Measurements from ENCODE around the gene ANKS6. TPM values are rescaled to one million over a fixed set of nuclear protein-coding genes. Genes with fewer than 3 reads are reported as not detected.

ANKS6 gene
- total and polyA plus RNA-seq, 7 donors = 2.5 to 6.2 (median 4.7) TPM

DNA sequence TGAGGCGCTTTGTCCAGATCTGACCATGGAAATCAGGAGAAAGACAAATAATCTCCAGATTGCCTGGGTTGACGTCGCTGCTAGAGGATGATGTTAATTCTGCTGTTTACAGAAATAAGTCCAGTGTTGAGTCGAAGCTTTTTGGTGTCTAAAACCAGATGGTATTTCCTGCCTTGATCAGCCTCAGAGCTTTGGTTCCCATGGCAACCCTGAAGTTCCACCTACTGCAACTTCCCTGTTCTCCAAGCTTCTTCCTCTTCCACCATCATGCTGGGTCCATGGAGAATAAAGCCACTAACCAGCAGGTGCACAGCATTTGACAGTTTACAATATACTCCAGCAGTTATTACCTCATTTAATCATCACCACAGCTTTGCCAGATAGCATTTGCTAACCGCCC, 69.6 kb downstream of the ANKS6 start:
- DNase-seq (no peak), ATAC-seq (no peak)
- H3K36me3 ChIP-seq (ENCODE audit: insufficient read depth in 1 of 2, low read depth in 1 of 2) = no peaks in the 10 kb centered on the region
- intact Hi-C loops (cut with DNase I) = no loop called here
- TF ChIP-seq, protein P1, sequence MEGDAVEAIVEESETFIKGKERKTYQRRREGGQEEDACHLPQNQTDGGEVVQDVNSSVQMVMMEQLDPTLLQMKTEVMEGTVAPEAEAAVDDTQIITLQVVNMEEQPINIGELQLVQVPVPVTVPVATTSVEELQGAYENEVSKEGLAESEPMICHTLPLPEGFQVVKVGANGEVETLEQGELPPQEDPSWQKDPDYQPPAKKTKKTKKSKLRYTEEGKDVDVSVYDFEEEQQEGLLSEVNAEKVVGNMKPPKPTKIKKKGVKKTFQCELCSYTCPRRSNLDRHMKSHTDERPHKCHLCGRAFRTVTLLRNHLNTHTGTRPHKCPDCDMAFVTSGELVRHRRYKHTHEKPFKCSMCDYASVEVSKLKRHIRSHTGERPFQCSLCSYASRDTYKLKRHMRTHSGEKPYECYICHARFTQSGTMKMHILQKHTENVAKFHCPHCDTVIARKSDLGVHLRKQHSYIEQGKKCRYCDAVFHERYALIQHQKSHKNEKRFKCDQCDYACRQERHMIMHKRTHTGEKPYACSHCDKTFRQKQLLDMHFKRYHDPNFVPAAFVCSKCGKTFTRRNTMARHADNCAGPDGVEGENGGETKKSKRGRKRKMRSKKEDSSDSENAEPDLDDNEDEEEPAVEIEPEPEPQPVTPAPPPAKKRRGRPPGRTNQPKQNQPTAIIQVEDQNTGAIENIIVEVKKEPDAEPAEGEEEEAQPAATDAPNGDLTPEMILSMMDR (IDR thresholded peaks at IDR 0.05) = no peak
- no peak overlapping the region for H3K27ac ChIP-seq
- no peak overlapping the region for H3K4me3 ChIP-seq
- H3K9me3 ChIP-seq = no peaks in the 10 kb centered on the region
- 47 to 49% (median 49%) methylated on average over 5 of the region's 5 CpGs for WGBS, 3 donors
- H3K4me1 ChIP-seq = no peaks in the 10 kb centered on the region
- H3K27me3 ChIP-seq (ENCODE audit: insufficient read depth in 3 of 3, low read length in 2 of 3) = peaks cover 0 to 6% (median 0%) of the 10 kb centered on the region in 3 donors

GRCh38 chr9:98724810-98725530, 71.4 kb downstream of the ANKS6 start:
- Histone ChIP-seq H3K27me3 (ENCODE audit: insufficient read depth in 3 of 3, low read length in 2 of 3) (peaks cover 0 to 6% (median 0%) of the 10 kb centered on the region in 3 donors), H3K4me1 (no peaks in the 10 kb centered on the region), H3K36me3 (ENCODE audit: insufficient read depth in 1 of 2, low read depth in 1 of 2) (no peaks in the 10 kb centered on the region), H3K4me3 (no peak overlapping the region), H3K9me3 (no peaks in the 10 kb centered on the region), H3K27ac (no peak overlapping the region)
- DNase-seq (no peak), ATAC-seq (no peak)
- WGBS, 3 donors = 53 to 60% (median 57%) methylated on average over 5 of the region's 5 CpGs
- intact Hi-C loops (cut with DNase I) = no loop called here
- TF ChIP-seq, protein P1 (IDR thresholded peaks at IDR 0.05) = no peak

DNA sequence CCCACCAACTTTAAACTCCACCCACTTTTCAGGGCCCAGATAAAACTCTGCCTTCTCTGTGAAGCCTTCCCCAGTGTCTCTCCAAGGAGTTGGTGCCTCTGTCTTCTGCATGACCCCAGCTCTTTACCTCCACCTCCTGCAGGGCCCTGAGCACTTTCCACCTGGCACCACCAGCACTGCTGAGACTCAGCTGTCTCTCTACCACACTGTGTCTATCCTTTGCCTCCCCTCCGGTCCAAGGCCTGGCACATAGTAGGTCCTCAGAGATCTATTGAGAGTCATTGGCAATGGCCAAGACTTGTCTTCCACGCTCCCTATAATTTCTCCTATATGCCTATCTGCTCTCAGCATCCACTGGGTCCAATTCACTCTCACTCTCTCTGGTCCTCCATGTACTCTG, 74.7 kb downstream of the ANKS6 start:
- H3K4me1 ChIP-seq = no peaks in the 10 kb centered on the region

DNA sequence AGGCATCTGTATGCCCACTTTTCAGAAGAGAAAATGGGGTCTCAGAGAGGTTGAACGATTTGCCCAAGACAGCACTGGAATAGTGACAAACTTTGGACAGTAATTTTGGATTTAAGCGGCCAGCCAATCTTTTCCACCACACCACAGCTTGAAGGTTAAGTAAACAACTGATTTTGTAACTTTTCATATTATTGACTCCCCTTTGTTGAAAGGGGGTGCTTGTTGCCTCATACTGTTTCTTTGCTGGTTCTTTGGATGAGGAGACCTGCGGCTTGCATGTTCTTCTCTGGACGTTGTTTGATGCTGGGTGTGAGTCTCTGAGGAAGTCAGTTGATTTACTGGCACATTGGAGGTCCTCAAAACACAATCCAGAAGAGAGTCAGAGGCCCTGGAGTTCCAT, 76.0 kb downstream of the ANKS6 start:
- H3K9me3 ChIP-seq = no peaks in the 10 kb centered on the region
- no peak for DNase-seq
- no peaks in the 10 kb centered on the region for H3K4me1 ChIP-seq
- 77 to 80% (median 77%) methylated on average over 4 of the region's 4 CpGs for WGBS, 3 donors
- H3K36me3 ChIP-seq (ENCODE audit: insufficient read depth in 1 of 2, low read depth in 1 of 2) = no peaks in the 10 kb centered on the region
- intact Hi-C loops (cut with DNase I) = no loop called here
- peaks cover 0 to 6% (median 0%) of the 10 kb centered on the region in 3 donors for H3K27me3 ChIP-seq (ENCODE audit: insufficient read depth in 3 of 3, low read length in 2 of 3)
- H3K27ac ChIP-seq = no peak overlapping the region
- TF ChIP-seq, protein P1 (IDR thresholded peaks at IDR 0.05) = no peak
- H3K4me3 ChIP-seq = no peak overlapping the region
- ATAC-seq = no peak

More for the DNA sequence above, 74.7 kb downstream of the ANKS6 start:
- no peak overlapping the region for H3K27ac ChIP-seq
- ATAC-seq (no peak), DNase-seq (no peak)
- WGBS, 3 donors = 73 to 86% (median 84%) methylated on average over 2 of the region's 2 CpGs
- intact Hi-C loops (cut with DNase I) = no loop called here
- H3K27me3 ChIP-seq (ENCODE audit: insufficient read depth in 3 of 3, low read length in 2 of 3) = peaks cover 0 to 6% (median 0%) of the 10 kb centered on the region in 3 donors
- TF ChIP-seq, protein P1 (IDR thresholded peaks at IDR 0.05) = no peak
- H3K4me3 ChIP-seq = no peak overlapping the region
- H3K9me3 ChIP-seq = no peaks in the 10 kb centered on the region
- no peaks in the 10 kb centered on the region for H3K36me3 ChIP-seq (ENCODE audit: insufficient read depth in 1 of 2, low read depth in 1 of 2)

GRCh38 chr9:98719055-98719454, 77.3 kb downstream of the ANKS6 start:
- Histone ChIP-seq H3K27ac (no peak overlapping the region), H3K36me3 (ENCODE audit: insufficient read depth in 1 of 2, low read depth in 1 of 2) (no peaks in the 10 kb centered on the region), H3K4me3 (no peak overlapping the region), H3K9me3 (no peaks in the 10 kb centered on the region), H3K4me1 (no peaks in the 10 kb centered on the region), H3K27me3 (ENCODE audit: insufficient read depth in 3 of 3, low read length in 2 of 3) (peaks cover 0 to 6% (median 0%) of the 10 kb centered on the region in 3 donors)
- DNase-seq = no peak
- TF ChIP-seq, protein P1 (IDR thresholded peaks at IDR 0.05) = no peak
- intact Hi-C loops (cut with DNase I) = no loop called here
- WGBS, 3 donors = 56 to 61% (median 60%) methylated on average over 2 of the region's 2 CpGs
- no peak for ATAC-seq
